ENCODE results near the gene KCNH2.

GRCh38 chr7:150998341-150998740 lies 20.2 kb upstream of the KCNH2 start:
- TF ChIP-seq POLR2AphosphoS5 (IDR thresholded peaks at IDR 0.05; ENCODE audit: low read depth, low read length) (no peak), POLR2A (IDR thresholded peaks at IDR 0.05; ENCODE audit: low read depth, low read length) (no peak), POU2F2 (IDR thresholded peaks at IDR 0.05; ENCODE audit: low read depth, low read length) (no peak), TAF1 (IDR thresholded peaks at IDR 0.05; ENCODE audit: low read depth, low read length) (no peak), PAX5 (IDR thresholded peaks at IDR 0.05; ENCODE audit: insufficient read depth, low read length, severe bottlenecking) (no peak)
